ENCODE data around the gene A4GNT. TPM values are rescaled to one million over a fixed set of nuclear protein-coding genes. Genes with fewer than 3 reads are reported as not detected.
"Not testable (repeated sequence)": the region's sequence is repeated elsewhere in the genome, so short reads cannot be mapped to it uniquely, and the experiment has no call there.

A4GNT gene
- polyA plus RNA-seq (2013, experiment 1 of 2; ENCODE audit: insufficient read length): 0.14 TPM
- 0.09 TPM for polyA plus RNA-seq (2013, experiment 2 of 2; ENCODE audit: insufficient read length)

DNA sequence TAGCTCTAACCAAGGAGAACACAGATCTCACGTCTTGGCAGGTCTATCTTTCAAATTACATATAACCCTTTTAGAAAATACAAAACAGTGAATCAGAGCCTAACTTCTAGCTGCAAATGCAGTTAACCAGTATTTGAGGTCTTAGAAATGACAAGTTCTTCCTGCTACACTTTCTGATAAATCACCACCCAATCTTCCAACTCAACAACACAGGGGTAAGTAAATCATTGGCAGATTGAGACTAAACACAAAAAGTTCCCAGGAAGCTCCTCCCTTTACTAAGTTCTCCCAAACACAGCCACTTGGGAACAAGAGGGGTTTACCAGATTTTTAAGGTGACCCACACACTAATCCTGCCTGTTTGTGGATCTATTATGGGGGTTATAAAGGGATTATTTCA is at the start of gene A4GNT:
Gene A4GNT, minus strand, starts transcription at position 152 of the 400 bp plus-strand sequence. CDS start 1,134 bp downstream, outside the sequence.
- DNase-seq: no peak

DNA sequence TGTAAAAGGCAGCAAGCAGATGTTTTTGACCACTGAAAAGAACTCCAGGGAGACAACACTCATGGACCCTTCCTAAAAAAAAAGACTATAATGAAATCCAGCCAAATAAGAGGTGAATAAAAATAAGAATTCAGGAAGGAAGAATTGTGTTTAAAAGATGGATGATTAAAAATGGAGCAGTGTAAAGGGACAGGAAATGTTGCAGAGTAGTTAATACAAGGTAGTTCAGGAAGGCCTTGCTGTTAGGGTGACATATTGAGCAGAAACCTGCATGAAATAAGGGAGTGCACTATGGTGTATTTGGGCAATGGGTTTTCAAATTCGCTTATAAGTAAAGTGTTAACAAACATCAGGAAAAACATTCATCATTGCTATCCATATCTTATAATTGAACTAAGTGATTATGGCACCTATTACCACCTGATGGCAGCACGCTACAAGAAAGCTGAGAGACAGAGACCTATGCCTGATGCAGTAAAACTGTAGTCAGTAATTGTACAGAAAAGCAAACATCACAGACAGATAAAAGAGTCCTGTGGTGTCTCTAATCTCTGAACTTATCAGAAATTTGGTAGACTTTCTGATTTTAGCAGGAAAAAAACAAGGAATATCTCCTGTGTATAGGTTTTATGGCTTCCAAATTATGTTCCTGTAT is 48.3 kb upstream of the A4GNT start:
- DNase-seq: peak; percentile 27

DNA sequence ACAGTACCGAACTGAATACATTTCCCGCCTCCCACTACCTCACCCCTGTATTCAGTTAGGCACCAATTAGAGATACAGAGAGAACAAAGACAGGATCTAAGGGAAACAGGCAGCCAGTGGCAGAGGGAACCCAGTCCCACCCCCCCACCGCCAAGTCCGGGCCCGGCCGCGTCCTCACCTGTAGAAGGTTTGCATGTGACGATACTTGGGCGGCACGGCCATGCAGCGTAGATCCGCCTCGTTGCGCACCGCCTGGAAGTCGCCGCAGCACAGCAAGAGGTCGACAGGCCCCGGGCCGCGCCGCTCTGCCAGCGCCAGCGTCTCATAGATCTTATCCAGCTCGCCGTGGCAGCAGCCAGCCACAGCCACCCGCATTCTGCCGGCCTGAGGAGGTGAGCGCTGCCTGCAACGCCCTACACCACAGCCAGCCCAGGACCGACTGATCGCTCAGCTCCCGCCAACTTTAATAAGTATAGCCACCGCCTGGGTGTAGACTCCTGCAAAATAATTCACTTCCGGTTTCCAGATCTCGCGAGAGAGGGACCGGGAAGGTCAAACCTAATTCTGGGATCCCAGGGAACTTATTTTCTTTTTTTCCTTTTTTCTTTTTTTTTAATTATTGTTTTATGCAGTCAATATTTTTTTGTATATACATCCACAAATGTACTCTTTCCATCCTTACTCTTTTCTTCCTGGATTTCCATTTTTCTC is 42.4 kb upstream of the A4GNT start, which contains the start of gene DBR1:
Gene DBR1, minus strand, starts transcription at position 501 of the 711 bp plus-strand sequence. Its CDS starts 126 bp downstream, at position 375.
- peak; percentile 88 for DNase-seq

DNA sequence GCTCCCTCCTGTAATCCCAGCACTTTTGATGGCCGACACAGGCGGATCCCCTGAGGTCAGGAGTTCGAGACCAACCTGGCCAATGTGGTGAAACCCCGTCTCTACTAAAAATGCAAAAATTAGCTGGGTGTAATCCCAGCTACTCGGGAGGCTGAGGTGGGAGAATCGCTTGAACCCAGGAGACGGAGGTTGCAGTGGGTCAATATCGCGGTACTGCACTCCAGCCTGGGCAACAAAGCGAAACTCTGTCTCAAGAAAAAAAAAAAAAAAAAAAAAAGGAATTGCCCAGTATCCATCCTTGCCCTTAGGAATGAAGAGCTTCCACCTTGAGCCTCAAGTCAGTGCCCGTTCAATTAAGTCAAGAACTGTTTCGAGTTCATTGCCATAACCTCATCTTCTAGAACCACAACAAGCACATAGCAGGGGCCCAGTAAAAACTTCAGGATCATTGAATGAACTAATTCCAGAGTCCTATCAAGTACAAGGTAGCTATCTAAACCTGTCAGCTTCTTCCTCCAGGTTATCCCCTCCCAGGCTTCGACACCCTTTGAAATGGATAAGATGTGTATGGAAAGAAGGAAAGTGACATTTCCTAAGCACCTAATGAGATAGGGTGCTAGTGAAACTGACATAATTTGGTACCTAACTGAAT is 41.7 kb upstream of the A4GNT start:
- no peak for DNase-seq

DNA sequence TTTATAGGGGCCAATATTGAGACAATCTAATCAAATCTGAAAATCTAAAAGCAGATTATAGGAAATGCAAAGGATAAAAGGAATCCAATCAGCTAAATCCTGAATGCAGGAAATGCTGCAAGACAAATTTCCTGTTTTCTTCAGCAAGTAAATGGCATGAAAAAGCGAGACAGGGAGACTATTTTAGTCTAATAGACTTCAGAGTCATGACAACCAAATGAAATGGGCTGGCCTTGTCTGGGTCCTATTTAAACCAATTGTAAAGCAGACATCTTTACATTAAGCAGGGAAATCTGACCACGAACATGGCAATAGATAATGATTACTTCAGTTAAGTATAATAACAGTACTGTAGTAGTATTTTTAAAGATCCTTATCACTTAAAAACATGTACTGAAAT is 40.4 kb upstream of the A4GNT start:
- DNase-seq: no peak

DNA sequence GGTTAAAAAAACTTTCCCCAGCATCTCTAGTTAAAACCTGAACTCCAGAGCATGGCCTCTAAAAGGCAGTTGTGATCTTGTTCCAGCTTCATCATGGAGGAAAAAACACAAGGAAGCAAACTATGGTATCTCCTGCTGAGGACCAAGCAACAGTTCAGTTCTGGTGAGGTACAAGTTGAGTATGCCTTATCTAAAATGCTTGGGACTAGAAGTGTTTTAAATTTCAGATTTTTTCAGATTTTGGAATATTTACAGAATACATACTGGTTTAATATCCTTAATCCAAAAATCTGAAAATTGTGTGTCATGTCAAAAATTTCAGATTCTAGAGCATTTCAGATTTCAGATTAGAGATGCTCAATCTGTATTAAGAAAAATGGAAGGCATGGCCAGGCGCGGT is 32.9 kb upstream of the A4GNT start:
- DNase-seq: no peak

DNA sequence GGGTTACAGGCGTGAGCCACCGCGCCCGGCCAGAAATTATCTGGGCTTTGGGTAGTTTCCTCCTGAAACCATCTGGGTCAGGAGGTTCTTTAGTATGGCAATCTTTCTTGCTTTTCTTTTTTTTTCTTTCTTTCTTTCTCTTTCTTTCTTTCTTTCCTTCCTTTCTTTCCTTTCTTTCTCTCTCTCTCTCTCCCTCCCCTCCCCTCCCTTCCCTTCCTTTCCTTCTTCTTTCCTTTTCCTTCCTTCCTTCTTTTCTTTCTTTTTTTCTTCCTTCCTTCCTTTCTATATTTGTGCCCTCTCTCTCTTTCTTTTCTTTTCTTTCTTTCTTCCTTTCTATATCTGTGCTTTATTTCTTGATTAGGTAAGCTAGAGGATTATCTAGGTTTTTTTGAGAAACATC is 25.6 kb upstream of the A4GNT start:
- DNase-seq: no peak

DNA sequence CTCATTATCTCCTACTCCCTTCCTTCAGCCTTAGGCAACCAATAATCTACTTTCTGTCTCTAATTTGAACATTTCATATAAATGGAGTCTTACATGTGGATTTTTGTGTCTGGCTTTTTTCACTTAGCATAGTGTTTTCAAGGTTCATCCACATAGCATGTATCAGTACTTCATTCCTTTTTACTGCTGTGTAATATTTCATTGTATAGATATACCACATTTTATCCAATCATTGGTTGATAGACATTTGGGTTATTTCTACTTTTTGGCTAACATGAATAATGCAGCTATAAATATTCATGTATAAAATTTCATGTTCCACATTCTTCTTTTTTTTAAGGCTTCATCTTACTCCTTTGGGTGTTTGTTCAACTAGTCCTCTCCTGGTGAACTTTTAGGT is 22.3 kb upstream of the A4GNT start:
- DNase-seq: no peak

DNA sequence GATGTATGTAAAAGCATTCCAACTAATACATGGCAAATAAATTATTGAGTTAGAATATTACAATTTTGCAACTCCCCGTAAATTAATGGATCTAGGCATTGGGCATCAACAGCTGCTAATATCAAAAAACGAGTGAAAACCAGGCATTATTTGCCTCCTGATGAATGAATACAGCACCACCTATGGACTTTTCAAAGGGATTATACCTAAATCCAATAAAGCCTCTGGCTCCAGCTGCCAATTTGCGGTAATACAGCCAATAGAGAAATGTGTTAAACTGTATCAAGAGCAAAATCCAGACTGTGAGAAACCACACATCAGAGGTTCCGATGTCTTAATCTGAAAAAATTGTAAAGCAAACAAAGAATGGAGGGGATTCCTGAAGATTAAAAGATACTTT is 16.3 kb upstream of the A4GNT start:
- DNase-seq: no peak

DNA sequence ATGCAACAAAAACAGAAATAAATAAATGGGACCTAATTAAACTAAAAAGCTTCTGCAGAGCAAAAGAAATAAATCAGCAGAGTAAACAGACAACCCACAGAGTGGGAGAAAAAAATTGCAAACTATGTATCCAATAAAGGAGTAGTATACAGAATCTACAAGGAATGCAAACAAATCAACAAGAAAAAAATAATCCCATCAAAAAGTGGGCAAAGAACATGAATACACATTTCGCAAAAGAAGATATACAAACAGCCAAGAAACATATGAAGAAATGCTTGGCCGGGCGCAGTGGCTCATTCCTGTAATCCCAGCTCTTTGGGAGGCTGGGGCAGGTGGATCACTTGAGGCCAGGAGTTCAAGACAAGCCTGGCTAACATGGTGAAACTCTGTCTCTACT is 10.0 kb upstream of the A4GNT start:
- DNase-seq: not testable (repeated sequence)

DNA sequence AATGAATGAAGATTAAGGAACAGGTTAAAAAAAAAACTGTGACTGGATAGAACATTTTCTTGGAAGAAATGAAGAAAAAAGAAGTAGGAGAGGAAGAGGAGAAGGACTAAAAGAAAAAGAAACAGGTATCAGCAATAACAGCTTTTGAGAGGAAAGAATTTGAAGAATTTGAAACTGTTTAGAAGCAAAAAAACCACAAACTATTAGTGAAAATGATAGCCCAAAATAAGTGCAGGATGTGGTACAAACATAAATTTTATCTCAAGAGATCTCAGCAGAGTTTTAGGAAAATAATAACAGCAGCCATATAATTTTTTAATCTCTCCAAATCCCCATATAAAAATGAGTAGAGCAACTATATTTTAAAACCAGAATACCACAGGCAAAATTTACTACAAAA is 8.8 kb upstream of the A4GNT start:
- DNase-seq: no peak

DNA sequence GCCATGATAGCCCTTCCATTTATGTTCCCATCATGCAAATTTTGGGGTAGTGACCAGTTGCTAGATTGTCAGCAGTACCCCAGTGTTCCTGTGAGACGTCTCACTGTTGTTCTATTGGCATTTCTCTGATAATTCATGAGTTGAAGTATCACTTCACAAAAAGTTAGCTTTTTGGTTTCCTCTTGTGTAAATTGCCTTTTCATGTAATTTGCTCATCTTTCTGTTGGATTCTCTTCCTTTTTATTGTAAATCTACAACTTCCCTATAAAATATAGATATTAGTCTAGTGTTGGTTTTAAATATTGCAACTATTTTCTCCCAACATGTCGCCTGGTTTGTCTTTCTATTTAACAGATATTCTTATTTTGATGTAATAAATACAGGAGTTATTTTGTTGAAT is 7.5 kb upstream of the A4GNT start:
- DNase-seq: no peak

DNA sequence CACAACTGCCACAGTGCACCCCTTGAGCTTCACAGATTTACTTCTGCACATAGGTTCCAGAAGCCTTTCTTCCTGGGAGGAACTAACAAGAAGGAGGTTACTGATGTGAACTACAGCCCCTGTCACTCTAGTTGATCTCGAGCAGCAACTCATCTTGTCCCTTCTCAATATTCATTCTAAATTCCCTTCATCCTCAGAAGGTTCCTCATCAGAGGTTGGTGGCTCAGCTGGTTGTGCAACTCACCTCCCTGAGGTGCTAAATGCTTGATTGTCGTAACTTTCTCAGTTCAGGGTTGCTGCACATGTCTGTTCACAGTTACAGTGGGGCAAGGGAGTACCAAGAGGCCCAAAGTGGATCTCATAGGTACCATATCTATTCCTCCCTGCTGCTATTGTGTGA is 5.7 kb upstream of the A4GNT start:
- DNase-seq: no peak

DNA sequence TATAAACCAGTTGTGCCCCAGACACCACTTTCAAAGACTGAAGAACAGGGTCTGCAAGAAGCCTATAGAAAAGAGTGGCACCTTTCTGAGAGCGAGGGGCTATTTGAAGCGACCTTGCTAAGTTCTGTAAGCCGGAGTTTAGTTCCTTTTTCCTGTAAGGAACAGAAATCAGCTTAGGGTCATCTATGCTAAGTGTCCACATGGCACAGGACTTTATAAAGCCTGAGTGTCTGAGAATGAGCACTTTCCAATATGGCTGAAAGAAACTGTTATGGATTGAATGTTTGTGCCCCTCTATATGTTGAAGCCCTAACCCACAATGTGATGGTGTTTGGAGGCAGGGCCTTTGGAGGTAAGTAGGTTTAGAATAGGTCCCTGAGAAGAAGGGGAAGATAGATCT is 4.0 kb upstream of the A4GNT start:
- DNase-seq: no peak

DNA sequence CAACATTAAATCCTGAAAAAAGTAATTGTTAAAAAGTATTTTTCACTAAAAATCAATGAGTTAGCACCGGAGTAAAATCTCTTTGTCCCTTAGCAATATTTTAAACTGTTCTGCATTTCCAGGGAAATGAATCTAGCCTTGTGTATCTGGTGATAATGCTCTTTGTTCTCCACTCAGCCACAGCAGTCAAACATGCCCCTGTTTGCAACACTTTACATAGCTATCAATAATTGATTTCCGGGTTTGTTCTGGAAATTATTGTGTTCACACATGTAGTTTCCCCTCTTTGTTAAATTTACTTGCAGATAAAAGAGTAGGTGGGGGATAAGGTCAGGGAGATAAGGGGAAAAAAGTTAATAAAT is 3.6 kb upstream of the A4GNT start:
- no peak for DNase-seq

DNA sequence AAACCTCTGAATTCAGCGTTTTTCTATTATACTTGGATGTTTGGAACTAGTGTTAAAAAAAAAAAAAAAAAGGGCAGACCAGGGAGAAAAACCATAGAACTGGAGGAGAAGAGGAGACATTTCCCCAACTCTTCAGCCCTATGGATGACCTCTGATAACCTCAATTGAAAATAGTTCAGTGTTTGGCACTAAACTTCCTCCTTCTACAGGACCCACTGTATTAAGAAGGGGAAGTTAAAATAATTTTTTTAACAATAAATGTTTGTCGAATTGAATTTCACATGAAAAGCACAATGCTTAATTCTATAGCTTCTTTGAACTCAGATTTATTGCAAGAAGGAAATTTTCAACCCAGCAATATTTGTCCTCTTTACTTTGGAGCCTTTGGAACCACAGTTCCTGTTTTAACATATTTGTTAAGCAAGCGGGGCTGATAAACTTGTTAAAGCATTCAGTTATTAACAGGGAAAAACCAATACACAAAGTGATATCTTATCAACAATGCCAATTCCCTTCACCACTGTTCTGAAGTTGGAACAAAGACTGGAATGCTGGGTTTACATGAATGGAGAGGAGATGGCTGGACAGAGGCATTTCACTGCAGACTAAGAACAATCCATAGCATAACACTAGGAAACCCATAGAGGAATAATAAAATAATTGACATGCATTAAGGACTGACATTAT is 3.1 kb upstream of the A4GNT start:
- no peak for DNase-seq

DNA sequence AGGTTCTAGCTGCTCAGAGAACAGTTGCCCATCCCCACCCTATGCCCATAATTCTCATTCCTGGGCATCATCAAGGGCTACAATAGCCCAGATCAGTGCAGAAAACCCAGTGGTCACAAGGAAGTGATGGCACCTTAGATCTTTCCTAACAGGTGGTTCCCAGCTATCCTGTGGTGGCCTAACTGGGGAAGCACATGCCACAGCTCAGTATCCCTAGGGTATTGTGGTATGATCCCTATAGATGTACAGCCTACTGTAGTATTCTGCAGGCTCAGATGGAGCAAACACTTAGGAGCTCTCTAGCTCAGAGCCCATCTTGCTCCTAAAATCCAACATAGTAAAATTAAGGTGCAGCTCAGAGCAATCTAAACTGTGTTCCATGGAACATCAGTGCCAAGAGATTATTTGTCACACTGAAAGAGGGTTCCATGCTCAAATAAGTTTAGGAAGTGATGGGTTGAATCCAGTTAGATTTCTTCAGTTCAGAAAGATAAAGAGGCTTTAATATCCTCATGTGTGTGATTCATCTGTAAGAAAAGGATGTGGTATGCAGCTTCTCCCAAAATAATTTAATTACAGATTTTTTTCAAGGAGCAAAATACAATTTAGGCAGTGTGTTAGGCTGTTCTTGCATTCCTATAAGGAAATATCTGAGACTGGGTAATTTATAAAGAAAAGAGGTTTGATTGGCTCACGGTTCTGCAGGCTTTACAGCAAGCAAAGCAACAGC is 4.4 kb downstream of the A4GNT start:
- no peak for DNase-seq

DNA sequence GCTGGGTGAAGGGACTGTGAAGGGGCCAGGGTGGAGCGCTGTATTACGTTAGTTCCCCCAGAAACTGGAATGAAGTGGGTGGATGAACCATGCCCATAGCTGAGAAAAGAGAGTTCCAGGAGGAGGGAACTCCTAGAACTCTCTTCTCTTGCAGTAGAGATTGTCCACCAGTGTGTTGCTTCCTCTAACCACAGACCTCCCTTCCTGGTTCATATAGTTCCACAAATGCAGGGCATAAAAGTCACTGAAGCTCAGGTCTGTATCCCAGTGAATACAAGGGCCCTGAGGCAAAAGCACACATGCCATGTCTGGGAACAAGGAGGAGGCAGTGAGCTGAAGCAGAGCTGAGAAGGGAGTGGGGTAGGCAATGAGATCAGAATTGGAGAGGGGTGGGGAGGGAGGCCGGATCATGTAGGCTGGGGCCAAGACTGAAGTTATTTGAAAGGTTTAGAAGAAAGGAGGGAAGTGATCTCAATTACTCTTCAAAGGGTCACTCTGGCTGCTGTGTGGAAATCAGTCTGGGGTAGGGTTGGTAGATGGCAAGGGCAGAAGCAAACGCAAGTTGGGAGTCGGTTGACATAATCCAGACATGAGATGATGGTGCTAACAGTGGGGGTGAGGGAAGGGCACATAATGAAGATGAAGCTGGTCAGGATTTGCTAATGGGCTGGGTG is 6.5 kb downstream of the A4GNT start:
- DNase-seq: no peak

DNA sequence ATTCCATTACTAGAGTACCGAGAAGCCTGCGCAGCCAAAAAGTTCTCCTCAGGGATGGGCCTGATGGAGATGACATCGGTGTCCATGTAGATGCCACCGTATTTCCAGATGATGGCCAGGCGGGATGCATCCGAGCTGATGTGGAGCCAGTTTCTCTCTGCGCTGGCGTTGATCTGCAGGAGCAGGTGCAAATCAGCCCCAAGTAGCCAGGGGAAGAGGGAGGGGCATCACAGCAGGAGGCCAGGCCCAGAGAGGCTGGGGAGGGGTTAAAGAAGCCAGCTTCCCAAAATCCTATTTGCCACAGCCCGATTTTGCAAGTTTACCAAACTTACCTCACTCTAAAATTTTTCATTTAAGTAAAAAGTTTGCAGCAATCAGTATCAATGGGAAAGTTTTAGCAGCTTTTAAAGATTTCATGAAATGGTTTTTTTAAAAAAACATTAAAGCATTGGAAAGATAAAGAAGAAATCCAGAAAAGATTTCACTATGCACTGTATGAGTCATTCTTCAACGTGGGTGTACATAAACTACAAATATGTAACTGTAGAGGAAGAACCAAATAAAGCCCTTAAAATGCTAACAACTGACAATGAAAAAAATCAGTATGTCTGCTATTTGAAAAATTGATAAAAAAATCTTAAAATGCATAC is 7.4 kb downstream of the A4GNT start:
- DNase-seq: peak; percentile 41

DNA sequence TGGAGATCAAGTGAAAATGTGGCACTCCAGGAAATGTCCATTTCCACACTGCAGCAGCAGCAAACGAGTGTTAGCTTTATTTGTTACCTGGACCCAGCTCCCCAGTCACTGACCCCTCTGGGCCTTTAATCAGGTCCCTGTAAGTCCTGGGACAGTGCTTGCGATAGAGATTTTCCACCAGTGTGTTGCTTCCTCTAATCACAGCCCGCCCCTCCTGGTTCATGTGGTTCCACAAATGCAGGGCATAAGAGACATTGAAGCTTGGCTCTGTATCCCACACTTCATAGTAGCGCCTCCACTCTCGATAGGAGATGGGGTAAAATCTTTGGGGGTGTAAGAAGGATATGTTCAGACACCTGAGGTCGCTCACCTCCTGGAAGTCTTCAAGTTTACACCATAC is 8.0 kb downstream of the A4GNT start:
- DNase-seq: no peak

DNA sequence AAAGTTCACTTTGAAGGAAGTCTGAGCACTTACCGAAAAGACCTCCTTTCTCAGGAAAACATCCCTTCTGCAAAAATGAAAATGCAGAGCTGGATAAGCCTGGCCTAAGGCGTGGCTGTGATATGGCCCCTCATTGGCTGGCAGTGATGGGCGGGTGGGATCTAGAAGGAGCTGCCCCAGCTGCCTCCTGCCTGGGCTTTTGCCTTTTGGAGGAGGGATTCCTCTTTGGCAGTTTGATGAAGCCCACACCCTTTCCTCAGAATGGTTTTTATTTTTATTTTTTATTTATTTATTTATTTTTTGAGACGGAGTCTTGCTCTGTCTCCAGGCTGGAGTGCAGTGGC is 12.8 kb downstream of the A4GNT start:
- no peak for DNase-seq

All from fibroblast of skin of abdomen (primary cell).